ENCODE data around the gene ZHX3. TPM values are rescaled to one million over a fixed set of nuclear protein-coding genes. Genes with fewer than 3 reads are reported as not detected.

ZHX3 gene
- total and polyA plus RNA-seq, 2 of the 13 experiments (the other 11 are each of a cell fraction or from before 2014, with no cell fraction given) = 8.4 to 11.7 TPM

DNA sequence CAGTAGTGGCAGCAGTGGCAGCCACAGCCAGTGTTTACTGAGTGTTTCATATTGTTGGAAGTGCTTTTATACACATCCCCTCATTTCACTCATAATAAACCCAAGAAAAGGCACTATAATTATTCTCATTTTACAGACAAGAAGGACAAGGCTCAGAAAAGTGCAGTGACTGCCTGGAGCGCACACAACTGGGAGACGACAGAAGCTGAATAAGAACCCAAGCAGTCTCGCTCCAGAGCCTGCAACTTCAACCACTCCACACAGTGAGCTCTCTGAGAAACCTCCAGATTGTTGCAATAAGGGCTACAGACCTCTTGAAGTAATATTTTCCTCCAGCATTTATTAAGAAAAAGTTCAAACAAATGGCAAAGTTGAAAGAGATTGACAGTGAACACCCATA is 103.3 kb downstream of the ZHX3 start:
- H3K4me2 ChIP-seq (ENCODE audit: low read depth, low read length) = no peak overlapping the region
- intact Hi-C loops (cut with micrococcal nuclease; ENCODE audit: unreplicated experiment) = no loop called here
- in situ Hi-C loops (cut with HindIII; ENCODE audit: extremely low pct_ligation_motif_present, low pct_unique_long_range_greater_than_20kb) = no loop called here
- POLR2A ChIA-PET = no interaction called here
- no peaks in the 10 kb centered on the region for H3K27me3 ChIP-seq (ENCODE audit: control insufficient read depth in 1 of 2, insufficient read depth in 2 of 2, low read length in 2 of 2)
- FAIRE-seq (no peak), ATAC-seq (no peak), DNase-seq (ENCODE audit: low spot score) (no peak)
- H3K36me3 ChIP-seq (replicated peaks in 1 of 2; ENCODE audit: control insufficient read depth in 1 of 2, insufficient read depth in 2 of 2, low read length in 2 of 2) = no peaks in the 10 kb centered on the region
- no peaks in the 10 kb centered on the region for H3K79me2 ChIP-seq (ENCODE audit: insufficient read depth, low read length)
- WGBS (ENCODE audit: low lambda C conversion rate) = 96% methylated on average over 3 of the region's 3 CpGs
- TF ChIP-seq ZEB1 (IDR thresholded peaks at IDR 0.05; ENCODE audit: insufficient replicate concordance, low read depth) (no peak), ZBTB43 (CRISPR knock-in tag; conservative IDR thresholded peaks at IDR 0.05) (no peak), ZNF629 (CRISPR knock-in tag; conservative IDR thresholded peaks at IDR 0.05) (no peak), FOSL1 (CRISPR knock-in tag; IDR thresholded peaks at IDR 0.05; ENCODE audit: borderline replicate concordance) (no peak), ZSCAN30 (CRISPR knock-in tag; IDR thresholded peaks at IDR 0.05) (no peak), ZNF746 (CRISPR knock-in tag; IDR thresholded peaks at IDR 0.05) (no peak), ZBED4 (CRISPR knock-in tag; IDR thresholded peaks at IDR 0.05; ENCODE audit: borderline replicate concordance) (no peak), EEA1 (CRISPR knock-in tag; IDR thresholded peaks at IDR 0.05; ENCODE audit: borderline replicate concordance) (no peak), ZBTB8A (CRISPR knock-in tag; IDR thresholded peaks at IDR 0.05; ENCODE audit: borderline replicate concordance, low read depth) (no peak), ZNF614 (CRISPR knock-in tag; IDR thresholded peaks at IDR 0.05; ENCODE audit: borderline replicate concordance) (no peak), HOXD1 (CRISPR knock-in tag; IDR thresholded peaks at IDR 0.05) (no peak), ZNF713 (CRISPR knock-in tag; IDR thresholded peaks at IDR 0.05) (no peak), NFE2L1 (CRISPR knock-in tag; IDR thresholded peaks at IDR 0.05; ENCODE audit: borderline replicate concordance) (no peak)
- TF ChIP-seq, protein P1, sequence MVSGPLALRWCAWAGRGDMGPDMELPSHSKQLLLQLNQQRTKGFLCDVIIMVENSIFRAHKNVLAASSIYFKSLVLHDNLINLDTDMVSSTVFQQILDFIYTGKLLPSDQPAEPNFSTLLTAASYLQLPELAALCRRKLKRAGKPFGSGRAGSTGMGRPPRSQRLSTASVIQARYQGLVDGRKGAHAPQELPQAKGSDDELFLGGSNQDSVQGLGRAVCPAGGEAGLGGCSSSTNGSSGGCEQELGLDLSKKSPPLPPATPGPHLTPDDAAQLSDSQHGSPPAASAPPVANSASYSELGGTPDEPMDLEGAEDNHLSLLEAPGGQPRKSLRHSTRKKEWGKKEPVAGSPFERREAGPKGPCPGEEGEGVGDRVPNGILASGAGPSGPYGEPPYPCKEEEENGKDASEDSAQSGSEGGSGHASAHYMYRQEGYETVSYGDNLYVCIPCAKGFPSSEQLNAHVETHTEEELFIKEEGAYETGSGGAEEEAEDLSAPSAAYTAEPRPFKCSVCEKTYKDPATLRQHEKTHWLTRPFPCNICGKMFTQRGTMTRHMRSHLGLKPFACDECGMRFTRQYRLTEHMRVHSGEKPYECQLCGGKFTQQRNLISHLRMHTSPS (CRISPR knock-in tag; IDR thresholded peaks at IDR 0.05; ENCODE audit: low read depth) = no peak
- H3K4me3 ChIP-seq (replicated peaks in 1 of 3; ENCODE audit: insufficient read depth in 1 of 3, low read depth in 2 of 3, low read length in 3 of 3) = no peak overlapping the region
- no peaks in the 10 kb centered on the region for H3K4me1 ChIP-seq (ENCODE audit: insufficient read depth, low read length)
- no peak overlapping the region for H3K9ac ChIP-seq (ENCODE audit: insufficient read depth, low read depth, low read length)
- BruUV-seq (replicated peaks) = no TSS peak
- H2AFZ ChIP-seq (ENCODE audit: low read length) = no peak overlapping the region
- no peaks in the 10 kb centered on the region for H3K9me3 ChIP-seq (ENCODE audit: low read length)
- H4K20me1 ChIP-seq (ENCODE audit: insufficient read depth, low read length) = no peaks in the 10 kb centered on the region
- CTCF ChIA-PET (ENCODE audit: low intra/inter-chr PET ratio, low total read pairs) = no interaction called here
- no peak overlapping the region for H3K27ac ChIP-seq (ENCODE audit: extremely low read length, insufficient read depth, low read length)
